ENCODE data around the gene DYNLT2B.
A peak's percentile ranks its signal among the peaks of the same experiment; 100 is the strongest.

DYNLT2B gene

GRCh38 chr3:196280689-196281440, 37.2 kb downstream of the DYNLT2B start:
- DNase-seq = no peak
- Histone ChIP-seq H3K36me3 (ENCODE audit: control insufficient read depth, insufficient read depth, low read length) (no peaks in the 10 kb centered on the region), H3K9me3 (ENCODE audit: control insufficient read depth, low read length) (no peaks in the 10 kb centered on the region), H3K4me1 (ENCODE audit: control insufficient read depth, insufficient read depth, low read length, poor library complexity, severe bottlenecking) (peaks cover 7% of the 10 kb centered on the region), H3K27me3 (replicated peaks; ENCODE audit: control insufficient read depth, insufficient read depth, low read length, poor library complexity, severe bottlenecking) (no peaks in the 10 kb centered on the region), H3K27ac (ENCODE audit: insufficient read depth, low read length, poor library complexity, severe bottlenecking) (peak overlapping the region; percentile 16), H3K4me3 (ENCODE audit: insufficient read depth, low read depth, low read length, poor library complexity, severe bottlenecking) (no peak overlapping the region)

GRCh38 chr3:196275126-196275525, 42.9 kb downstream of the DYNLT2B start:
- H3K9me3 ChIP-seq (ENCODE audit: control insufficient read depth, low read length) = no peaks in the 10 kb centered on the region
- peak overlapping the region; percentile 64 for H3K27ac ChIP-seq (ENCODE audit: insufficient read depth, low read length, poor library complexity, severe bottlenecking)
- H3K4me1 ChIP-seq (ENCODE audit: control insufficient read depth, insufficient read depth, low read length, poor library complexity, severe bottlenecking) = peaks cover 18% of the 10 kb centered on the region
- no peak for DNase-seq
- no peaks in the 10 kb centered on the region for H3K27me3 ChIP-seq (replicated peaks; ENCODE audit: control insufficient read depth, insufficient read depth, low read length, poor library complexity, severe bottlenecking)
- peak overlapping the region; percentile 20 for H3K4me3 ChIP-seq (ENCODE audit: insufficient read depth, low read depth, low read length, poor library complexity, severe bottlenecking)
- H3K36me3 ChIP-seq (ENCODE audit: control insufficient read depth, insufficient read depth, low read length) = no peaks in the 10 kb centered on the region

GRCh38 chr3:196274585-196274984, 43.5 kb downstream of the DYNLT2B start:
- DNase-seq = peak; percentile 39 to 44 (median 44)
- H3K27ac ChIP-seq (ENCODE audit: insufficient read depth, low read length, poor library complexity, severe bottlenecking) = peak overlapping the region; percentile 64
- H3K9me3 ChIP-seq (ENCODE audit: control insufficient read depth, low read length) = no peaks in the 10 kb centered on the region
- peaks cover 18% of the 10 kb centered on the region for H3K4me1 ChIP-seq (ENCODE audit: control insufficient read depth, insufficient read depth, low read length, poor library complexity, severe bottlenecking)
- H3K27me3 ChIP-seq (replicated peaks; ENCODE audit: control insufficient read depth, insufficient read depth, low read length, poor library complexity, severe bottlenecking) = no peaks in the 10 kb centered on the region
- H3K4me3 ChIP-seq (ENCODE audit: insufficient read depth, low read depth, low read length, poor library complexity, severe bottlenecking) = peak overlapping the region; percentile 20
- H3K36me3 ChIP-seq (ENCODE audit: control insufficient read depth, insufficient read depth, low read length) = peaks cover under 1% of the 10 kb centered on the region

- no peaks in the 10 kb centered on the region for H3K9me3 ChIP-seq (ENCODE audit: control insufficient read depth, low read length)
- peaks cover 7% of the 10 kb centered on the region for H3K36me3 ChIP-seq (ENCODE audit: control insufficient read depth, insufficient read depth, low read length)
- no peaks in the 10 kb centered on the region for H3K27me3 ChIP-seq (replicated peaks; ENCODE audit: control insufficient read depth, insufficient read depth, low read length, poor library complexity, severe bottlenecking)
- no peak for DNase-seq
- peak overlapping the region; percentile 64 for H3K27ac ChIP-seq (ENCODE audit: insufficient read depth, low read length, poor library complexity, severe bottlenecking)
- peaks cover 18% of the 10 kb centered on the region for H3K4me1 ChIP-seq (ENCODE audit: control insufficient read depth, insufficient read depth, low read length, poor library complexity, severe bottlenecking)
- peak overlapping the region; percentile 20 for H3K4me3 ChIP-seq (ENCODE audit: insufficient read depth, low read depth, low read length, poor library complexity, severe bottlenecking)
Observed at GRCh38 chr3:196273655-196274054, 44.4 kb downstream of the DYNLT2B start.

- Histone ChIP-seq H3K4me3 (ENCODE audit: insufficient read depth, low read depth, low read length, poor library complexity, severe bottlenecking) (no peak overlapping the region), H3K36me3 (ENCODE audit: control insufficient read depth, insufficient read depth, low read length) (peaks cover 10% of the 10 kb centered on the region), H3K4me1 (ENCODE audit: control insufficient read depth, insufficient read depth, low read length, poor library complexity, severe bottlenecking) (peaks cover 18% of the 10 kb centered on the region), H3K27me3 (replicated peaks; ENCODE audit: control insufficient read depth, insufficient read depth, low read length, poor library complexity, severe bottlenecking) (no peaks in the 10 kb centered on the region), H3K9me3 (ENCODE audit: control insufficient read depth, low read length) (no peaks in the 10 kb centered on the region), H3K27ac (ENCODE audit: insufficient read depth, low read length, poor library complexity, severe bottlenecking) (peak overlapping the region; percentile 64)
- DNase-seq = no peak
Observed at GRCh38 chr3:196272826-196273225, 45.2 kb downstream of the DYNLT2B start.

GRCh38 chr3:196270499-196270898, 47.5 kb downstream of the DYNLT2B start:
- Histone ChIP-seq H3K27me3 (replicated peaks; ENCODE audit: control insufficient read depth, insufficient read depth, low read length, poor library complexity, severe bottlenecking) (no peaks in the 10 kb centered on the region), H3K4me3 (ENCODE audit: insufficient read depth, low read depth, low read length, poor library complexity, severe bottlenecking) (no peak overlapping the region), H3K9me3 (ENCODE audit: control insufficient read depth, low read length) (no peaks in the 10 kb centered on the region), H3K27ac (ENCODE audit: insufficient read depth, low read length, poor library complexity, severe bottlenecking) (no peak overlapping the region), H3K36me3 (ENCODE audit: control insufficient read depth, insufficient read depth, low read length) (peaks cover 24% of the 10 kb centered on the region), H3K4me1 (ENCODE audit: control insufficient read depth, insufficient read depth, low read length, poor library complexity, severe bottlenecking) (peaks cover 18% of the 10 kb centered on the region)
- DNase-seq = no peak

- DNase-seq = no peak
- H3K36me3 ChIP-seq (ENCODE audit: control insufficient read depth, insufficient read depth, low read length) = peaks cover 28% of the 10 kb centered on the region
Observed at GRCh38 chr3:196268284-196269163, 49.5 kb downstream of the DYNLT2B start.

GRCh38 chr3:196263819-196264218, 54.2 kb downstream of the DYNLT2B start:
- H3K36me3 ChIP-seq (ENCODE audit: control insufficient read depth, insufficient read depth, low read length) = peaks cover 30% of the 10 kb centered on the region
- no peaks in the 10 kb centered on the region for H3K4me1 ChIP-seq (ENCODE audit: control insufficient read depth, insufficient read depth, low read length, poor library complexity, severe bottlenecking)
- H3K9me3 ChIP-seq (ENCODE audit: control insufficient read depth, low read length) = no peaks in the 10 kb centered on the region
- H3K27me3 ChIP-seq (replicated peaks; ENCODE audit: control insufficient read depth, insufficient read depth, low read length, poor library complexity, severe bottlenecking) = no peaks in the 10 kb centered on the region
- no peak overlapping the region for H3K4me3 ChIP-seq (ENCODE audit: insufficient read depth, low read depth, low read length, poor library complexity, severe bottlenecking)
- H3K27ac ChIP-seq (ENCODE audit: insufficient read depth, low read length, poor library complexity, severe bottlenecking) = no peak overlapping the region
- no peak for DNase-seq

More at GRCh38 chr3:196268284-196269163, 49.5 kb downstream of the DYNLT2B start:
- no peak overlapping the region for H3K27ac ChIP-seq (ENCODE audit: insufficient read depth, low read length, poor library complexity, severe bottlenecking)
- no peak overlapping the region for H3K4me3 ChIP-seq (ENCODE audit: insufficient read depth, low read depth, low read length, poor library complexity, severe bottlenecking)
- H3K9me3 ChIP-seq (ENCODE audit: control insufficient read depth, low read length) = no peaks in the 10 kb centered on the region
- no peaks in the 10 kb centered on the region for H3K27me3 ChIP-seq (replicated peaks; ENCODE audit: control insufficient read depth, insufficient read depth, low read length, poor library complexity, severe bottlenecking)
- peaks cover 7% of the 10 kb centered on the region for H3K4me1 ChIP-seq (ENCODE audit: control insufficient read depth, insufficient read depth, low read length, poor library complexity, severe bottlenecking)

GRCh38 chr3:196260784-196261183, 57.3 kb downstream of the DYNLT2B start:
- no peak for DNase-seq
- Histone ChIP-seq H3K9me3 (ENCODE audit: control insufficient read depth, low read length) (no peaks in the 10 kb centered on the region), H3K4me1 (ENCODE audit: control insufficient read depth, insufficient read depth, low read length, poor library complexity, severe bottlenecking) (no peaks in the 10 kb centered on the region), H3K4me3 (ENCODE audit: insufficient read depth, low read depth, low read length, poor library complexity, severe bottlenecking) (no peak overlapping the region), H3K27ac (ENCODE audit: insufficient read depth, low read length, poor library complexity, severe bottlenecking) (no peak overlapping the region), H3K27me3 (replicated peaks; ENCODE audit: control insufficient read depth, insufficient read depth, low read length, poor library complexity, severe bottlenecking) (no peaks in the 10 kb centered on the region), H3K36me3 (ENCODE audit: control insufficient read depth, insufficient read depth, low read length) (peaks cover 25% of the 10 kb centered on the region)

- DNase-seq = no peak
- Histone ChIP-seq H3K36me3 (ENCODE audit: control insufficient read depth, insufficient read depth, low read length) (peaks cover 15% of the 10 kb centered on the region), H3K27ac (ENCODE audit: insufficient read depth, low read length, poor library complexity, severe bottlenecking) (no peak overlapping the region), H3K4me1 (ENCODE audit: control insufficient read depth, insufficient read depth, low read length, poor library complexity, severe bottlenecking) (no peaks in the 10 kb centered on the region), H3K9me3 (ENCODE audit: control insufficient read depth, low read length) (no peaks in the 10 kb centered on the region), H3K4me3 (ENCODE audit: insufficient read depth, low read depth, low read length, poor library complexity, severe bottlenecking) (no peak overlapping the region), H3K27me3 (replicated peaks; ENCODE audit: control insufficient read depth, insufficient read depth, low read length, poor library complexity, severe bottlenecking) (no peaks in the 10 kb centered on the region)
Observed at GRCh38 chr3:196255776-196256175, 62.3 kb downstream of the DYNLT2B start.

All from effector memory CD4-positive, alpha-beta T cell (primary cell).